Heart right ventricle (tissue), 16 donors: ENCODE data around the gene CAPN9. TPM values are rescaled to one million over a fixed set of nuclear protein-coding genes. Genes with fewer than 3 reads are reported as not detected.

Experiments used
- ATAC-seq, 8 donors: fragments of 200-7000 bp; cut with Tn5 transposase; one replicate each; pipeline ENCODE4 v1.9.1; 2020; ENCODE audit warnings: mild to moderate bottlenecking in 8 of 8, moderate library complexity in 8 of 8, moderate number of reproducible peaks in 1 of 8
- DNase-seq, 2 donors: peaks; one replicate each; pipeline ENCODE4 v3.0.0-alpha.2; 2020
- H3K27ac ChIP-seq, 10 donors: fragments of 200-600 bp; sonication (generic) in 2 of 10; one replicate each; pipeline versions ENCODE4 v1.5.0 to v1.8.0; 2020 to 2022; ENCODE audit warnings: mild to moderate bottlenecking in 3 of 10
- H3K27me3 ChIP-seq, 7 donors: fragments of 200-600 bp; one replicate each; pipeline ENCODE4 v1.8.0; 2021 to 2022; ENCODE audit warnings: mild to moderate bottlenecking in 2 of 7
- H3K36me3 ChIP-seq, 9 donors: fragments of 200-600 bp; sonication (generic) in 1 of 9; one replicate each; pipeline versions ENCODE4 v1.5.0 to v1.8.0; 2020 to 2022; ENCODE audit warnings: mild to moderate bottlenecking in 2 of 9
- H3K4me1 ChIP-seq, 9 donors: fragments of 200-600 bp; sonication (generic) in 1 of 9; one replicate each; pipeline versions ENCODE4 v1.5.0 to v1.8.0; 2020 to 2022; ENCODE audit warnings: mild to moderate bottlenecking in 4 of 9
- H3K4me3 ChIP-seq, 10 donors: fragments of 200-600 bp; sonication (generic) in 2 of 10; one replicate each; pipeline versions ENCODE4 v1.5.0 to v1.8.0; 2020 to 2022; ENCODE audit warnings: mild to moderate bottlenecking in 7 of 10, moderate library complexity in 2 of 10
- H3K9me3 ChIP-seq, 11 donors: fragments of 200-600 bp in 10 of 11; sonication (generic) in 2 of 11; one replicate each; pipeline versions ENCODE4 v1.5.0 to v1.8.0; 2013 to 2022; ENCODE audit warnings: mild to moderate bottlenecking in 2 of 11, control low read depth in 1 of 11, moderate library complexity in 1 of 11
- WGBS, 2 donors: extraction: QIAGEN DNeasy Blood & Tissue Kit; methylation state at CpG; one replicate each; pipeline ENCODE4 v1.1.7; 2013; ENCODE audit warnings: inconsistent platforms in 1 of 2; 5-methylcytosine and 5-hydroxymethylcytosine counted together
- intact Hi-C, 10 donors: fragments of 100-400 bp; cut with DNase I; formaldehyde crosslinking; loops; one replicate each; pipeline versions ENCODE4 v1.11.1 to v1.14.2; 2022
- polyA plus RNA-seq, 2 donors: library from polyadenylated mRNA; stranded (reverse); fragments of 200-250 nt; gene quantifications; one replicate each; pipeline ENCODE4 v1.2.3, GENCODE V29; 2013
- total RNA-seq, 10 donors: library from RNA; stranded (reverse); fragmentation: NEBNext Ultra II Directional in 3 of 10; extraction: Animal tissue kit (Norgen Biotek cat#: 25700) in 3 of 10; gene quantifications; one replicate each; pipeline versions ENCODE4 v1.2.1 to v1.2.4, GENCODE V29; 2021 to 2023
- TF ChIP-seq, protein P1 (sequence below), 9 donors: fragments of 200-600 bp; sonication (generic) in 2 of 9; IDR thresholded peaks; one replicate each; pipeline versions ENCODE4 v1.5.0 to v1.8.0; 2021 to 2022; ENCODE audit warnings: antibody characterized with exemption in 9 of 9, mild to moderate bottlenecking in 5 of 9, moderate library complexity in 1 of 9
- donor health status: Arrhythmogenic right ventricular cardiomyopathy.
- donor health status: ischemic (EF 13 %, LVEDD 7.1; RV severe dilation, severe dysfunction).
- donor health status: healthy with polysubstance abuse.
- donor health status: DM: no; HTN: yes; CAD: no.
- donor health status: DM: no; HTN: no; CAD: no.
- donor health status: ischemic (EF 25% LVEDD 6.9; RV normal size, moderate dysfunction).
- donor health status: ischemic (EF 25% LVEDD 5.7; RV mildly dilated, moderate dysfunction).
- donor health status: healthy.
- donor health status: DM: yes; HTN: yes; CAD: no.
- donor health status: Ischemic cardiomyopathy.
- donor health status: ischemic (EF 35%, LVEDD 5.7; RV mildly dilated, moderate dysfunction).
- donor health status: nonischemic (EF 11% LVEDD 7.7; RV severe dilation, severe dysfunction).
- donor health status: DM: yes; HTN: yes; CAD: no.
- donor health status: PGD.
- donor health status: ischemic (EF 29% LVEDD 5.4; RV normal size, mild dysfunction).
- donor health status: nonischemic (EF 23%, LVEDD 6.1; RV moderate dilation, normal function).

CAPN9 gene
- total and polyA plus RNA-seq, 12 donors, result 0.22 to 0.25 (median 0.24) TPM; not detected in 9

DNA sequence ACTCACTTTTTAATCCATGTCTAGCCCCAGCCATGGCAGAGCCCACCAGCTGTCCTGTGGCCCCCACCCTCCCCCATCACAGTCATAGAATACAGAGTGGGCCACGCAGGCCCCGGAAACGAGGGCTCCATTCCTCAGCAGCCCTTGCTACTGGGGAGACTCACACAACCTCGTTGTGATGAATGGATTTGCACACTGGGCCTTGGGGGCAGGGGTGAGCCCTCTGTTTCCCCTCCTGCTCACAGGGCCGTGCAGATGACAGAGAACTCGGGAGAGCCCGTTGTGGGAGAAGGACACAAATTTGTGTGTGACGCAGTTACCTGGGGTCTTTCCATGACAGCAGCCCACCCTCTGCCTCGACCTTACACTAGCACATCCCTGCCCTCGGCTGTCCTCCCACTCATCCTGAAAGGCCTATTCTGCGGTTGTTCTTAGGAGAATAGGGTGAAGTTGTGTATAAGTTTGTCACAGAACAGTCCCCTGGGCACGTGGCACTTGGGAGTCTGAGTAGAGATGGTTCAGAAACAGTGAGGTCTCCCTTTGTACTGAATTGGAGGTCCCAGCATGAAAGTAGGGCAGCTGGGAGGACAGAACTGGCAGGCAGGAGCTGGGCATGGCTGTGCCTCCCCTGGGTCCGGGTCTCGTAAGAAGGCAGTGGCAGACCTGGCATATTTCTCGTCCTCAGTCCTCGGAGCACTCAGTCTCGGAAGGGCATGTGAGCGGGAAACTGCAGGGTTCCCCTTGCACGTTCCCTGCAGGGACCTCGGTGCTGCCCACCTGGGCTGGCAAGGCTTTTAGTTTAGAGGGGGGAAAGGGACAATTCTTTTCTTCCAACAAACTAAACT, 40.1 kb upstream of the CAPN9 start:
- Histone ChIP-seq H3K9me3 (no peaks in the 10 kb centered on the region), H3K27me3 (no peaks in the 10 kb centered on the region), H3K4me1 (peaks cover 0 to 46% (median 5%) of the 10 kb centered on the region in 9 donors), H3K27ac (no peak overlapping the region), H3K36me3 (peaks cover 0 to 72% (median 0%) of the 10 kb centered on the region in 9 donors), H3K4me3 (peak overlapping the region in 4 of 10 donors; percentile 1 to 27 (median 18))
- intact Hi-C loops, result no loop called here
- WGBS, 2 donors, result 84% methylated on average over 20 of the region's 20 CpGs
- ATAC-seq, result no peak
- DNase-seq, result no peak
- TF ChIP-seq, protein P1, sequence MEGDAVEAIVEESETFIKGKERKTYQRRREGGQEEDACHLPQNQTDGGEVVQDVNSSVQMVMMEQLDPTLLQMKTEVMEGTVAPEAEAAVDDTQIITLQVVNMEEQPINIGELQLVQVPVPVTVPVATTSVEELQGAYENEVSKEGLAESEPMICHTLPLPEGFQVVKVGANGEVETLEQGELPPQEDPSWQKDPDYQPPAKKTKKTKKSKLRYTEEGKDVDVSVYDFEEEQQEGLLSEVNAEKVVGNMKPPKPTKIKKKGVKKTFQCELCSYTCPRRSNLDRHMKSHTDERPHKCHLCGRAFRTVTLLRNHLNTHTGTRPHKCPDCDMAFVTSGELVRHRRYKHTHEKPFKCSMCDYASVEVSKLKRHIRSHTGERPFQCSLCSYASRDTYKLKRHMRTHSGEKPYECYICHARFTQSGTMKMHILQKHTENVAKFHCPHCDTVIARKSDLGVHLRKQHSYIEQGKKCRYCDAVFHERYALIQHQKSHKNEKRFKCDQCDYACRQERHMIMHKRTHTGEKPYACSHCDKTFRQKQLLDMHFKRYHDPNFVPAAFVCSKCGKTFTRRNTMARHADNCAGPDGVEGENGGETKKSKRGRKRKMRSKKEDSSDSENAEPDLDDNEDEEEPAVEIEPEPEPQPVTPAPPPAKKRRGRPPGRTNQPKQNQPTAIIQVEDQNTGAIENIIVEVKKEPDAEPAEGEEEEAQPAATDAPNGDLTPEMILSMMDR (IDR thresholded peaks at IDR 0.05), result no peak

DNA sequence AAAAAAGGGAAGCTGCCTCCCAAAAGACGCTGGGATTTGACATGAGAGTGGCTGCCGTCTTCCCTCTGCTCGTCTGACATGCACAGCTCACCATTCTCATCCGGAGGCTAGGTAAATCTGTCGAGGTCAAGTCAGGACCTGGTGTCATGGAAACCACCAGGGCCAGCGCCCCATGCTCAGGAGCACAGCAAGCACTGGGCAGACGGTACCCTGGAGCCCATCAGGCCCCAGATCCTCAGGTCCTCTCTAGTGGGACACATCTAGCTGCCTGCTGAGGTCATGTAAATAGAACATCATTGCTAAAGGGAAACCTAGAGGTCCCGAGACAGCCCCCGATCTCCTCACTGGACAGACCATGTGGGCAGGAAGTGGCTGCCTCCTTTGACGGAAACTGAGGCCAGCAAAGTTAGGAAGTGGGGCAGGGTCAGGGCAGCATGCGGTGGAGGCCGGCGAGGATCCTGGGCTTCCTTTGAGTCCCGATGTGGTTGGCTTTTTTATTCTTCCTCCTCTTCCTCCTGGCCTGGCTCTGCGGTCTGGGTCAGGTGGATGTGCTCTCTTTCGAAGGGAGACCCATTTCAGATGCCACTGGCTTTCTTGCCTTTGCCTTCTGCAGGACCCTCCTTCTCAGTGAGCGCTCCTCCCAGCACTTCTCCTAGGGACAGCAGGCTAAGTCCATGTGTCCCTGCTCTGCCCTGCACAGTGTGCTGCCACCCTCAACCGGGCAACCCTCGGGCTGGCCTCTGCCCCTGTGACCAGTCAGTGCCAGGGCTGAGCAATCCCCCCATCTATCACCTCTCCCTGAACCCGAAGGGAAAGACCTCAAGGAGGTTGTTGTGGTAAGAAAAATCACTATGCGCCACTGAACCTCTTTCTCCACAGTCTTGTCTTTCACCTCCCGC, 39.2 kb upstream of the CAPN9 start:
- WGBS, 2 donors, result 64 to 70% methylated on average over 22 of the region's 22 CpGs
- DNase-seq (no peak), ATAC-seq (no peak)
- Histone ChIP-seq H3K36me3 (peaks cover 0 to 64% (median 0%) of the 10 kb centered on the region in 9 donors), H3K27ac (no peak overlapping the region), H3K4me3 (peak overlapping the region in 6 of 10 donors; percentile 7 to 63 (median 16)), H3K9me3 (no peaks in the 10 kb centered on the region), H3K27me3 (no peaks in the 10 kb centered on the region), H3K4me1 (peaks cover 0 to 54% (median 10%) of the 10 kb centered on the region in 9 donors)
- intact Hi-C loops, result no loop called here
- TF ChIP-seq, protein P1 (IDR thresholded peaks at IDR 0.05), result no peak

DNA sequence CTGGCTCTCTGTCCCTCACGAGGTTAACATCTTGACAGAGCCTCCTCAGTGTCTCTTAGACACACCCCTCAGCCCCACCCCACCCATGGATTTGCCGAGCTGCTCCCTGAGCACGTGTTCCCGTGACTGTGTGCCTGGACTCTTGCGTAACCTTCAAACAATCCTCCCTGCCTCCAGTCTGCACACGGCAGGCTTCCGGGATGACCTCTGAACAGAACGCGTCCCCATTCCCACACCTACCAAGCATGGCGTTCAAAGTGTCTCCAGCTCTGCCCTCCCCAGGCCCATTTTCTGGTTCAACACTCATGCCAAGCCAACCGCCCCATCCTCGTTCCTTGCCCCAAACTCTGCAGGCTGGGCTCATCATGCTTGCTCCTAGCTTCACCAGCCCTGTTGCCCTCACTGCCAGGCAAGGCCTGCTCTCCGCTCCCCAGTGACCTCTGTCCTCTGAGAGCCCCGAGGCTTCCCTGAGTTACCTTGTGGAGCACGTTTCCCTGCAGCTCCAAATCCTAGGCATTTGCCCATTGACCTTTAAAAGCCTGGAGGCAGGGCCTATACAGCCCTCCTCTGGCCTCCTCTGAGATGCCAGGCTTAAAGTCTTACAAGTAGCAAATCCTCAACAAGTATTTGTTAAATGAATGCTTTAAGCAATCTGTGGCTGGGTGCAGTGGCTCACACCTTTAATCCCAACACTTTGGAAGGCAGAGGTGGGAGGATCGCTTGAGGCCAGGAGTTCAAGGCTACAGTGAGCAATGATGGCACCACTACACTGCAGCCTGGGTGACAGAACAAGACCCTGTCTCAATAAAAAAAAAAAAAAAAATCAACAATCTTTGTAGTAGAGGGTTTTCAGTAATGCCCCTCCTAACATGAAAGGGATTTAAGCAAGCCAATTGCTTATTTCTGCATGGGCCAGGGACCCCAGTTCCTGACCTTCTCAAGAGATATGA, 38.3 kb upstream of the CAPN9 start:
- peak overlapping the region in 2 of 10 donors; percentile 8 to 36 for H3K27ac ChIP-seq
- whole genome bisulfite sequencing, 2 donors, result 76 to 79% methylated on average over 16 of the region's 16 CpGs
- no peaks in the 10 kb centered on the region for H3K9me3 ChIP-seq
- peaks cover 0 to 63% (median 13%) of the 10 kb centered on the region in 9 donors for H3K4me1 ChIP-seq
- peaks cover 0 to 54% (median 0%) of the 10 kb centered on the region in 9 donors for H3K36me3 ChIP-seq
- peak; percentile 44 to 57 for DNase-seq
- H3K4me3 ChIP-seq, result peak overlapping the region in 8 of 10 donors; percentile 5 to 63 (median 16)
- ATAC-seq, result peak in 6 of 8 donors; percentile 24 to 65 (median 43)
- TF ChIP-seq, protein P1 (IDR thresholded peaks at IDR 0.05), result no peak
- no peaks in the 10 kb centered on the region for H3K27me3 ChIP-seq
- intact Hi-C loops, result no loop called here
